ENCODE measurements around the gene KRTAP2-4.
"Not testable (repeated sequence)": the region's sequence is repeated elsewhere in the genome, so short reads cannot be mapped to it uniquely, and the experiment has no call there.

DNA sequence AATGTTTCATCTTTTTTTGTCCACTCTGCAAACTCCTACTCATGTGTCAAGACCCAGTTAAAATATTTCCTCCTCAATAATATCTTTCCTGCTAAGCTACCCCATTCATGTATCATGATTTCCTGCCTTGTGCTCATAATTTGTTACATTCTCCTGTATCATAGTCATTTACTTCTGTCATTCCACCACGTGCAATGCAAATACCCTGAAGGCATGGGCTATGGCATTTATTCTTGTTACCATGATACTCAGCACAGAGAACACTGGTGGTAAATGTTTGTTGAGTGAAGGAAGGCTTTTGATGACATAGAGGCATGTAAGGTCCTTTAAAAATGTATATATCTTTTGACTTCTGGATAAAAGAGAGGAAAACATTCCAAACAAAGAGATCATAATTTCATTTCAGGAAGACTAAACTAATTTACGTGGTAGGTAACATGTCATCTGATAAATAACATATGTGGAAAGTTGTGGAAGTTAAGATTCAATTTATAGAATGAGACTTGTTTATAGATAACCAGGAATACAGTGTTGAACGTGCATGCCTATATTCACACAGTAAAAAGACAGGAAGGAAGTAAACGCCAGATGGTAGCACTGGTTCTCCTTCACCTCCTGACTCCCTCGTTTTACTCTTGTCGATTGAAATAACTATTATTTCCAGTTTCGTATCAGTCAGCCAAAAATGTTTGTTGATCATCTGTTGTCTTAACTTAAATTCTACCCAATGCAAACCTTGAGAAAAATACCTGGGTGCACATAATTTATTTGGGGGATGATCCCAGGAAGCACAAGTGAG is 34.2 kb upstream of the KRTAP2-4 start:
- TF ChIP-seq, protein P1, sequence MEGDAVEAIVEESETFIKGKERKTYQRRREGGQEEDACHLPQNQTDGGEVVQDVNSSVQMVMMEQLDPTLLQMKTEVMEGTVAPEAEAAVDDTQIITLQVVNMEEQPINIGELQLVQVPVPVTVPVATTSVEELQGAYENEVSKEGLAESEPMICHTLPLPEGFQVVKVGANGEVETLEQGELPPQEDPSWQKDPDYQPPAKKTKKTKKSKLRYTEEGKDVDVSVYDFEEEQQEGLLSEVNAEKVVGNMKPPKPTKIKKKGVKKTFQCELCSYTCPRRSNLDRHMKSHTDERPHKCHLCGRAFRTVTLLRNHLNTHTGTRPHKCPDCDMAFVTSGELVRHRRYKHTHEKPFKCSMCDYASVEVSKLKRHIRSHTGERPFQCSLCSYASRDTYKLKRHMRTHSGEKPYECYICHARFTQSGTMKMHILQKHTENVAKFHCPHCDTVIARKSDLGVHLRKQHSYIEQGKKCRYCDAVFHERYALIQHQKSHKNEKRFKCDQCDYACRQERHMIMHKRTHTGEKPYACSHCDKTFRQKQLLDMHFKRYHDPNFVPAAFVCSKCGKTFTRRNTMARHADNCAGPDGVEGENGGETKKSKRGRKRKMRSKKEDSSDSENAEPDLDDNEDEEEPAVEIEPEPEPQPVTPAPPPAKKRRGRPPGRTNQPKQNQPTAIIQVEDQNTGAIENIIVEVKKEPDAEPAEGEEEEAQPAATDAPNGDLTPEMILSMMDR (IDR thresholded peaks at IDR 0.05 in 2 of 3, conservative IDR thresholded peaks at IDR 0.05 in 1 of 3; ENCODE audit: borderline replicate concordance in 1 of 3, insufficient read depth in 1 of 3, low read depth in 2 of 3, low read length in 2 of 3), result not testable (repeated sequence)
- TF ChIP-seq EZH2phosphoT487 (IDR thresholded peaks at IDR 0.05; ENCODE audit: borderline replicate concordance); JUND (IDR thresholded peaks at IDR 0.05); EGR1 (IDR thresholded peaks at IDR 0.05; ENCODE audit: low read depth); EZH2 (IDR thresholded peaks at IDR 0.05); RAD21 (IDR thresholded peaks at IDR 0.05; ENCODE audit: low read depth); POLR2A (IDR thresholded peaks at IDR 0.05; ENCODE audit: borderline replicate concordance, extremely low read depth, insufficient read depth, insufficient read length); CEBPB (IDR thresholded peaks at IDR 0.05; ENCODE audit: low read depth); ZNF274 (IDR thresholded peaks at IDR 0.05; ENCODE audit: low read depth, low read length); YY1 (IDR thresholded peaks at IDR 0.05; ENCODE audit: extremely low read depth, insufficient replicate concordance, low read depth, low read length); SRF (IDR thresholded peaks at IDR 0.05; ENCODE audit: low read depth); POLR2AphosphoS5 (IDR thresholded peaks at IDR 0.05; ENCODE audit: low read depth, low read length); FOSL1 (IDR thresholded peaks at IDR 0.05; ENCODE audit: low read depth): not testable (repeated sequence)
- TF ChIP-seq, protein P2, sequence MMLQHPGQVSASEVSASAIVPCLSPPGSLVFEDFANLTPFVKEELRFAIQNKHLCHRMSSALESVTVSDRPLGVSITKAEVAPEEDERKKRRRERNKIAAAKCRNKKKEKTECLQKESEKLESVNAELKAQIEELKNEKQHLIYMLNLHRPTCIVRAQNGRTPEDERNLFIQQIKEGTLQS (IDR thresholded peaks at IDR 0.05), result not testable (repeated sequence)
